ENCODE data around the gene UTF1.
"Not testable (repeated sequence)": the region's sequence is repeated elsewhere in the genome, so short reads cannot be mapped to it uniquely, and the experiment has no call there.

The UTF1 gene

DNA sequence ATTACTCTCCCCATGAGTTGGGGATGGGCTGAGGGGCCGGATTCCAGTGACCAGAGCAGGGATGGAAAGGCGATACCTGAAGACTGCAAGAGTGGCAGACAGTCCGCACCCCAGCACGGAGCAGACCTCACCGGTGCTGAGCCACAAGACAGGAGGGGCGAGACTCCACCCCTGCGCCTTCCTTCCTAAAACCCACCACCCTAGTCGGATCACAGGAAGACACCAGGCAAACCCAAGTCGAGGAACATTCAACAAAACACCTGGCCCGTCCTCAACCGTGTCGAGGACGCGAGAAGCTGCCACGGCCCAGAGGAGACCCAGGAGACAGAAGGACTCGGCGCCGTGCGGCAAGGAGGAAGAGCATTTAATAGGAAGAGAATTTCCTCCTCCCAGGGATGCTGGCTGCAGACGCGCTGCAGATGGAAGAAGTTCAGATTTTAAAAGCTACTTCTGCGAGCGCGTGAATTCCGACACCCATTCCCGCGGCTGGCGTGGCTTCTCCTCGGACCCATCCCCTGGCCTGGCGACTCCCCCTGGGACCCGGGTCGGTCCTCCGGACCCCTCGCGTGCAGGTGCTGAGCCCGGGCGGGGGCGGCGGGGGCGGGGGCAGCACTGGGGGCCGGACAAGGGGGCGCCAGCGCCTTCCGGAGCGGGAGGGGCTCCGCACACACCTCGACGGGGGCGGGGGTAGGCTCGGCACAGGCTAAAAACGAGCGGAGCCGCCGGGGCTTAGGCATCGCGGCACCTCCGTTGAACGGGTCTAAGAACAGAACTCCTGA, 563 bp upstream of the UTF1 start:
- no peak for DNase-seq

DNA sequence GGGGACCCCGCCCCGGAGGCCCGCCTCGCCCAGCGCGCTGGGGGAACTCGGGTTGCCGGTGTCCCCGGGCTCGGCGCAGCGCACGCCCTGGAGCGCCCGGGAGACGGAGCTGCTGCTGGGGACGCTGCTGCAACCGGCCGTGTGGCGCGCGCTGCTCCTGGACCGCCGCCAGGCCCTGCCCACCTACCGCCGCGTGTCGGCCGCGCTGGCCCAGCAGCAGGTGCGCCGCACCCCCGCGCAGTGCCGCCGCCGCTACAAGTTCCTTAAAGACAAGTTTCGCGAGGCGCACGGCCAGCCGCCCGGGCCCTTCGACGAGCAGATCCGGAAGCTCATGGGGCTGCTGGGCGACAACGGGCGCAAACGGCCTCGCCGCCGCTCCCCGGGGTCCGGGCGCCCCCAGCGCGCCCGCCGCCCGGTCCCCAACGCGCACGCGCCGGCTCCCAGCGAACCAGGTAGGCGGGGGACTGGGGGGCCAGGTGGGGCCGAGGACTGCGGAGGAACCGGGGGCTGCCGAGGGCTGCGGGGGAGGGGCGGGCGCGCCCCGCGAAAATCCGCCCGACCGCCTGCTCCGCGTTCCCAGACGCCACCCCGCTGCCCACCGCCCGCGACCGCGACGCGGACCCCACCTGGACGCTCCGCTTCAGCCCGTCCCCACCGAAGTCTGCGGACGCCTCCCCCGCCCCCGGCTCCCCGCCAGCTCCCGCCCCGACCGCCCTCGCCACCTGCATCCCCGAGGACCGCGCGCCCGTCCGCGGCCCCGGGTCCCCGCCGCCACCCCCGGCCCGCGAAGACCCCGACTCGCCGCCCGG, 574 bp downstream of the UTF1 start:
- no peak for DNase-seq

DNA sequence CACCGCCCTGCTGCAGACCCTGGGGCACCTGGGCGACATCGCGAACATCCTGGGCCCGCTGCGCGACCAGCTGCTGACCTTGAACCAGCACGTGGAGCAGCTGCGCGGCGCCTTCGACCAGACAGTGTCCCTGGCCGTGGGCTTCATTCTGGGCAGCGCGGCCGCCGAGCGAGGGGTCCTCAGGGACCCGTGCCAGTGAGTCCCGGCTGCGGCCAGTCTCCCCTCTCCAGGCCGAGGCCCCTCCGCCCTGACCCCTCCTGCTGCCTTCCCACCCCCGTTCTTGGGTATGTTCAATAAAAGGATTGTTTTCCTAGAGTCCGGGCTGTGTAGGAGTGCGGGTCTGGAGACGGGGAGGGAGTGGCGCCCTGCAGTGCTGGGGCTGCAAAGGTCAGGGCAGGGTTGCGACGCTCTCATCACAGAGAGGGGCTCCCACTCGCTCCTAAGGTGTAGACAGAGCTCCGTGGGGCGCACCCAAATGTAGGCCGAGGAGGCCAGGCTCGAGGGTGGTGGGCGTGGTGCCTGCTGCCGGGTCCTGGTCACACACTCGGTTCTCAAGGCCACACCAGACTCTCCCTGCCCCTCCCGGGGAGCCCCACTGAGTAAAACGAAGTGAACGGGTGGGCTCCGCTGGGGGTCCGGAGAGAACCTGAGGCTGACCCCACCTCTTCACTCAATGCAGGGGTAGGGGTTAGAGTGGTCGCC, 1.4 kb downstream of the UTF1 start:
- DNase-seq: no peak

- no peak for DNase-seq
These were observed 2.0 kb downstream of the UTF1 start for GRCh38 chr10:133231946-133232574.

GRCh38 chr10:133234796-133235195, 4.8 kb downstream of the UTF1 start:
- not testable (repeated sequence) for DNase-seq

DNA sequence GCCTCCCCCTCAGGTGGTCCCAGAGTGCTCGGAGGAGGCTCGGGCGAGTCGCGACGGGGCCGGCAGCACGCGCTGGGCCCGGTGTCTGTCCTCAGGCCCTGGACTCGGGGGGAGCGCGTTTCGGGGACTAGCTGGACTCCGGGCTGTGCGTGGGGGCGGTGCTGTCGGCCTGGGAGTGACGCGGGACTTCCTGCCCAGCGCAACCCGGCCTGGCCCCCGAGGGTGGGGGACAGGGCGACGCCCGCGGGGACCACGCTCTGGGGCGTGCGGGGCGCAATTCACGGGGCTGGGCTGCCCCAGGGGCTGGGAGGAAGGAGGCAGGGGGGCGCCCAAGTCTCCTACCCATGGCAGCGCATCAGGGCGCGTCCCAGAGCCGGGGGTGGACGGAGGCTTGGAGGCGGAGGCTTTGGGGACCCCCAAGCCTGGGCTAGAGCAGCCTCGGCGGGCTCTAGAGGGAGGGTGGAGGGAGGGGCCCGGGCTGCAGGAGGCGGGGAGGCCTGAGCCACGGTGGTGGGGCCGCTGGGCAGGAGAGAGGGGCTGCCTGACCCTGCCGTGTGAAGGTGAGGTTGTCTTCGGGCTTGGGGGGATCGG, 5.3 kb downstream of the UTF1 start:
- DNase-seq: no peak

DNA sequence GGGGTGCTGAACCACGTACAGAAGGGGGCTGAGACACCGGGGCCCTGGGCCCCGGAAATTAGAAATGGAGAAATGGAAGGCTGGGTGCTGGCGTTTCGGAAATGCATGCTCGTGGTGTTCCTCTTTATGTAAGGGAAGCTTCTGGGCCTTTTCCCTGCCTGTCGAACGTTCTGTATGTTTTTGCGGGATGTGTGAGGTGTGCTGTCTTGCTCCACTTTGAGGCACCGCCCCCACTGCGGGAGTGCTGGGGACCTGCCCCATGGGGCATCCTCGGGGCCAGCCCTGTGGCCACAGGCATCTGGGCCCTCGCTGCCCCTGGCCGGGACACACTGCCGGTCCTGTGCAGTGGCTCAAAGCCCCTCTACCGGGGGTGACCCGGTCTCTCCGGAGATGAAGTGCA, 5.9 kb downstream of the UTF1 start:
- DNase-seq: no peak

- no peak for DNase-seq
These were observed 6.6 kb downstream of the UTF1 start for GRCh38 chr10:133236401-133237240.

GRCh38 chr10:133237241-133237587, 7.2 kb downstream of the UTF1 start:
- no peak for DNase-seq

GRCh38 chr10:133237588-133238465, 7.8 kb downstream of the UTF1 start, which contains the start of gene VENTX:
Gene VENTX, plus strand, starts transcription at chr10:133237855. Its CDS starts 60 bp downstream, at chr10:133237915.
- DNase-seq: no peak

GRCh38 chr10:133238466-133238804, 8.4 kb downstream of the UTF1 start:
- DNase-seq: no peak

GRCh38 chr10:133239990-133240389, 10.0 kb downstream of the UTF1 start:
- no peak for DNase-seq

DNA sequence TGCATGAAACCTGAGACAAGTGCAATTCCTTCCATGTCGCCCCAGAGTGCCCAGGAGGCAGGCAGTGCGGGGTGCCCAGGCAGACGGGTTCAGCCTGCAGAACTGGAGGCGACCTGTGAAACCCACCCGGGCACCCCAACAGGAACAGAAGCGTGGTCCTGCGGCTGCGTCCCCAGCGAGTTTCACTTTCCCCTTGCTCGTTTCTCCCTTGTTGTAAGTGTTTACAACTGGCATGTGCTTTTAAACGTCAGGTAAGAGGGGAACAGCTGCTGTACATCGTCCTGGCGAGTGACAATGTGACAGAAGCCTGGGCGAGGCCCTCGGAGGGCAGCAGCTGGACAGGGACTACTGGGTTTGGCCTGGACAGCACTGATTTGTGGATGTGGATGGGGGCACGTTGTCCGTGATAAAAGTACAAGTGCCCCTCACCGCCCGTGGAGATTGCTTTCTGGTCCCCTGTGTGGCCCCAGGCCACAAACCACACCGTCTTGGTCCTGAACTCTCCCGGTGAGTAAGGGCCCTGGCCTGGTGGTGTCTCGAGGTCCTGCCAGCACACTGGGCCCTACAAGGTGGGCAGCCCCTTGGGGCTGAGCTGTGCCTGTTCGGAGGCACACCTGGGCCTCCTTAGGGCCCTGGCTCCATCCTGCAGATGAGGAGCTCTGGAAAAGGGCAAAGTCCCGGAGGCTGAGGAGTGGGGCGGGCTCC, 11.6 kb downstream of the UTF1 start:
- peak; percentile 26 for DNase-seq

DNA sequence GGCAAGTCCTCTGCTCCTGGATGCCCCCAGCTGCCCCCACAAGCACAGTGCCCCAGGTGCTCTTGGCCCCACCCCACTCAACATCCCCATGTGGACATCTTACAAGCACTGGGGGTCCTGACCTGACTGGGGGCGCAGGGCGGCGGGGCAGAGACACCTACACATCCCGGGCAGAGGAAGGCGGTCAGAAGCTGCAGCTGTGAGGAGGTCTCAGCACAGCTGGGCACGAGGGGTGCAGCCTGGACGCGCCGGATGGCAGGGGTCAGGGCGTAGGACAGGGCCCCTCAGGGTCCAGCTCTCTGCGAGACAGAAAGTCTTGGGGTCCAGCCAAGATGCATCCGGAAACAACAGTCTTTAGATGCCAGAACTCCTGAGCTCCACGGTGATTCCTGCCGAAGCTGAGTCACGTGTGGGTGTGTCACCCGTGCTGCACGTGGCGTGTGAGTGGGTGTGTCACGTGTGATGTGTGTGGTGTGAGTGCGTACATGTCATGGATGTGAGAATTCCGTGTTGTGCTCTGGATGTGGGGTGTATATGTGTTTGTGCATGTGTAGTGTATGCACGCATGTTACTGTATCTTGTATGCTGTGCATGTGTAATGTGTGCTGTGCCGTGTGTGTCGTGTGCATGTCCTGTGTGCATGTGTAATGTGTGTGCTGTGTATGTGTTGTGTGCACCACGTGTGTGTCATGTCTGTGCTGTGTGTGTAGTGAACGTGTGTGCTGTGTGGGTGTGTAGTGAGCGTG, 12.8 kb downstream of the UTF1 start:
- DNase-seq: no peak

DNA sequence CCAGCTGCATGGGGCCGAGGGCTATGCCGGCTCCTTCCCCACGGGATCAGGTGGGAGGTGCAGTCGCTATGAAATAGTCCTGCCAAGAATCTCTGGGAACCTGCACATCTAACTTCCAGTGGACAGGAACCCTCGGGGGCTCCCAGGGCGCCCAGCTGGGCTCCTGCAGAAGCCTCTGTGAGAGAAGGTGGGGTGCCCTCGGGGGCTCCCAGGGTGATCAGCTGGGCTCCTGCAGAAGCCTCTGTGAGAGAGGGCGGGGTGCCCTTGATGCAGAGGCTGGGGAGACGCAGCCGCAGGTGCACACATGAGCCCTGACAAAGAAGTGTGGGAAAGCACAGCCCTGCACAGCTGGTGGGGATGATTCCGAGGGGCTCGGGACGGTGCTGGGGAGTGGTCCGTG, 13.6 kb downstream of the UTF1 start:
- DNase-seq: no peak

GRCh38 chr10:133245439-133246235, 15.6 kb downstream of the UTF1 start:
- DNase-seq: no peak

GRCh38 chr10:133246236-133246626, 16.2 kb downstream of the UTF1 start:
- DNase-seq: no peak

DNA sequence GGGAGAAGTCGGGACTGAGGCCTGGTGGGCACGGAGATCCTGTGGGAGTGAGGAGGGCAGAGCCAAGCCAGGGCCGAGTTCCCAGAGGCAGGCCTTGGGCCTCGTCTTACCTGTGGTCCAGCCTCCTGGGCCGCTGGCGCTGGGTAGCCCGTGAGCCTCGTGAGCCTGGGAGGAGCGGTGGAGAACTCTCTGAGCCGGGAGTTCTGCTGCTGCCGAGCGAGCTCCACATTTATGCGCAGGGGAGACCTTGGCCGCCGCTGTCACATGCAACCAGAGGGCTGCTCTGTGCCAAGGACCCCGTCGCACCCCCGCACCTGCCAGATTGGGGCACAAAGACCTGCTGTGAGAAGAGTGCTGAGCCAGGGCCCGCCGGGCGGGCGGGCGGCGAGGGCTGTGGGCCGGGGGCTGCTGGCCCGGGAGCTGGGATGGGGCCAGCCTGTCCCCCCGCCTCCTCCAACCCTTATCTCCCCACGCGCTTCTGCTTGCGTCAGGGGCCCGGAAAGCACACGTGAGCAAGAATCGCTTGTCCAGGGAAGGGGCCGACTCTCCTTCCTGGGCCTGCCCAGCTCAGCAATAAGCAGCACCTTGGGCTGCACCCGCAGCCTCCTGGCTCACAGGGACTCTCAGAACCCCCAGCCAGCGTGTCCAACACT, 17.8 kb downstream of the UTF1 start:
- DNase-seq: no peak

Measured in CD4-positive, alpha-beta T cell treated with Interleukin-21 for 1 hour (primary cell).